Tibial artery (tissue), 4 donors: Measurements from ENCODE around the gene SH2D4B.

Experiments
- DNase-seq, 2 donors: peaks; one replicate each; pipeline ENCODE4 v3.0.0-alpha.2; 2019
- H3K27ac ChIP-seq, 2 donors: fragments of 200-600 bp; sonication (generic) in 1 of 2; 1 replicate in 1 of 2; 2 replicates in 1 of 2; pipeline ENCODE4 v1.5.1; 2018 to 2019; ENCODE audit warnings: mild to moderate bottlenecking in 1 of 2
- H3K27me3 ChIP-seq, 2 donors: fragments of 200-600 bp; sonication (generic) in 1 of 2; one replicate each; pipeline versions ENCODE4 v1.5.1 to v1.6.0; 2016 to 2019
- H3K36me3 ChIP-seq, 3 donors: fragments of 200-600 bp; sonication (generic) in 2 of 3; one replicate each; pipeline ENCODE4 v1.5.1; 2016 to 2019; ENCODE audit warnings: mild to moderate bottlenecking in 2 of 3
- H3K4me1 ChIP-seq, 4 donors: fragments of 200-600 bp; sonication (generic) in 2 of 4; 1 replicate in 3 of 4; 2 replicates in 1 of 4; pipeline ENCODE4 v1.5.1; 2016 to 2019
- H3K4me3 ChIP-seq, 2 donors: fragments of 200-600 bp; sonication (generic) in 1 of 2; 1 replicate in 1 of 2; 2 replicates in 1 of 2; pipeline ENCODE4 v1.5.1; 2018 to 2019; ENCODE audit warnings: mild to moderate bottlenecking in 2 of 2
- H3K9me3 ChIP-seq, 3 donors: fragments of 200-600 bp; sonication (generic) in 1 of 3; one replicate each; pipeline ENCODE4 v1.5.1; 2016 to 2019
- CTCF ChIP-seq, 2 experiments: fragments of 200-600 bp in 1 of 2; fragments of 450-650 bp in 1 of 2; IDR thresholded peaks; one replicate each; pipeline ENCODE4 v1.5.1; 2017 to 2019; ENCODE audit warnings: antibody characterized with exemption in 2 of 2, mild to moderate bottlenecking in 1 of 2, moderate library complexity in 1 of 2
- intact Hi-C: fragments of 100-400 bp; cut with DNase I; formaldehyde crosslinking; loops from one replicate; pipeline ENCODE4 v1.15.0; 2023; ENCODE audit warnings: low total_unique reads

Gene SH2D4B

GRCh38 chr10:80524190-80524909 is 13.4 kb upstream of the SH2D4B start:
- no peaks in the 10 kb centered on the region for H3K27me3 ChIP-seq
- no peak for TF ChIP-seq CTCF (IDR thresholded peaks at IDR 0.05)
- no peaks in the 10 kb centered on the region for H3K9me3 ChIP-seq
- DNase-seq = no peak
- H3K36me3 ChIP-seq = peaks cover 0 to 30% (median 20%) of the 10 kb centered on the region in 3 donors
- no peaks in the 10 kb centered on the region for H3K4me1 ChIP-seq
- H3K27ac ChIP-seq = no peak overlapping the region
- intact Hi-C loops = no loop called here
- no peak overlapping the region for H3K4me3 ChIP-seq

GRCh38 chr10:80526218-80526617 is 11.5 kb upstream of the SH2D4B start:
- Histone ChIP-seq H3K27ac (no peak overlapping the region), H3K4me3 (no peak overlapping the region), H3K9me3 (no peaks in the 10 kb centered on the region), H3K4me1 (no peaks in the 10 kb centered on the region), H3K27me3 (no peaks in the 10 kb centered on the region), H3K36me3 (peaks cover 0 to 11% (median 2%) of the 10 kb centered on the region in 3 donors)
- intact Hi-C loops = no loop called here
- no peak for TF ChIP-seq CTCF (IDR thresholded peaks at IDR 0.05)
- DNase-seq = no peak

GRCh38 chr10:80526742-80527141 is 11.0 kb upstream of the SH2D4B start:
- TF ChIP-seq CTCF (IDR thresholded peaks at IDR 0.05) = no peak
- Histone ChIP-seq H3K27ac (no peak overlapping the region), H3K4me3 (no peak overlapping the region), H3K36me3 (peaks cover 0 to 8% (median 0%) of the 10 kb centered on the region in 3 donors), H3K9me3 (no peaks in the 10 kb centered on the region), H3K4me1 (no peaks in the 10 kb centered on the region), H3K27me3 (no peaks in the 10 kb centered on the region)
- intact Hi-C loops = no loop called here
- no peak for DNase-seq

GRCh38 chr10:80528185-80528700 is 9.5 kb upstream of the SH2D4B start:
- Histone ChIP-seq H3K36me3 (no peaks in the 10 kb centered on the region), H3K4me1 (no peaks in the 10 kb centered on the region)

GRCh38 chr10:80528901-80529300 is 8.8 kb upstream of the SH2D4B start:
- Histone ChIP-seq H3K36me3 (no peaks in the 10 kb centered on the region), H3K27me3 (no peaks in the 10 kb centered on the region), H3K9me3 (no peaks in the 10 kb centered on the region), H3K4me1 (no peaks in the 10 kb centered on the region), H3K4me3 (no peak overlapping the region), H3K27ac (no peak overlapping the region)
- no peak for TF ChIP-seq CTCF (IDR thresholded peaks at IDR 0.05)
- DNase-seq = no peak
- intact Hi-C loops = no loop called here

More at GRCh38 chr10:80528185-80528700, 9.5 kb upstream of the SH2D4B start:
- DNase-seq = no peak
- H3K4me3 ChIP-seq = no peak overlapping the region
- no peak overlapping the region for H3K27ac ChIP-seq
- intact Hi-C loops = no loop called here
- no peak for TF ChIP-seq CTCF (IDR thresholded peaks at IDR 0.05)
- no peaks in the 10 kb centered on the region for H3K9me3 ChIP-seq
- H3K27me3 ChIP-seq = no peaks in the 10 kb centered on the region
